ENCODE results near the gene NRG2.

Gene NRG2

GRCh38 chr5:139844472-139845145 is 198.5 kb downstream of the NRG2 start:
- in situ Hi-C loops (cut with HindIII; ENCODE audit: low sequenced_read_pairs): no loop called here

- in situ Hi-C loops (cut with HindIII; ENCODE audit: low sequenced_read_pairs): no loop called here
Measured at GRCh38 chr5:139843991-139844390, 199.1 kb downstream of the NRG2 start.

GRCh38 chr5:139842321-139842720 is 200.8 kb downstream of the NRG2 start:
- in situ Hi-C loops (cut with HindIII; ENCODE audit: low sequenced_read_pairs): no loop called here

- in situ Hi-C loops (cut with HindIII; ENCODE audit: low sequenced_read_pairs): no loop called here
Measured at GRCh38 chr5:139841549-139841948, 201.6 kb downstream of the NRG2 start.

GRCh38 chr5:139839918-139840317 is 203.2 kb downstream of the NRG2 start:
- in situ Hi-C loops (cut with HindIII; ENCODE audit: low sequenced_read_pairs): loop anchor here (5.0 kb wide), 1 partner anchor 68 kb away; no protein-coding TSS in a partner anchor

- in situ Hi-C loops (cut with HindIII; ENCODE audit: low sequenced_read_pairs): loop anchor here (5.0 kb wide), 1 partner anchor 67 kb away; no protein-coding TSS in a partner anchor
Measured at GRCh38 chr5:139839232-139839815, 203.8 kb downstream of the NRG2 start.

GRCh38 chr5:139838381-139839197 is 204.5 kb downstream of the NRG2 start:
- in situ Hi-C loops (cut with HindIII; ENCODE audit: low sequenced_read_pairs): loop anchor here (5.0 kb wide), 1 partner anchor 66 kb away; no protein-coding TSS in a partner anchor

GRCh38 chr5:139837711-139838380 is 205.3 kb downstream of the NRG2 start:
- in situ Hi-C loops (cut with HindIII; ENCODE audit: low sequenced_read_pairs): loop anchor here (5.0 kb wide), 1 partner anchor 66 kb away; no protein-coding TSS in a partner anchor

GRCh38 chr5:139836469-139837208 is 206.5 kb downstream of the NRG2 start:
- in situ Hi-C loops (cut with HindIII; ENCODE audit: low sequenced_read_pairs): loop anchor here (5.0 kb wide), 1 partner anchor 64 kb away; no protein-coding TSS in a partner anchor

- in situ Hi-C loops (cut with HindIII; ENCODE audit: low sequenced_read_pairs): loop anchor here (5.0 kb wide), 1 partner anchor 63 kb away; no protein-coding TSS in a partner anchor
Measured at GRCh38 chr5:139835656-139836055, 207.4 kb downstream of the NRG2 start.

GRCh38 chr5:139833525-139833924 is 209.6 kb downstream of the NRG2 start:
- in situ Hi-C loops (cut with HindIII; ENCODE audit: low sequenced_read_pairs): no loop called here

GRCh38 chr5:139831624-139832023 is 211.5 kb downstream of the NRG2 start:
- in situ Hi-C loops (cut with HindIII; ENCODE audit: low sequenced_read_pairs): no loop called here

- in situ Hi-C loops (cut with HindIII; ENCODE audit: low sequenced_read_pairs): no loop called here
Measured at GRCh38 chr5:139829471-139829870, 213.6 kb downstream of the NRG2 start.

GRCh38 chr5:139828207-139828895 is 214.7 kb downstream of the NRG2 start:
- in situ Hi-C loops (cut with HindIII; ENCODE audit: low sequenced_read_pairs): no loop called here

GRCh38 chr5:139825690-139826089 is 217.4 kb downstream of the NRG2 start:
- in situ Hi-C loops (cut with HindIII; ENCODE audit: low sequenced_read_pairs): no loop called here

GRCh38 chr5:139823757-139824355 is 219.2 kb downstream of the NRG2 start:
- in situ Hi-C loops (cut with HindIII; ENCODE audit: low sequenced_read_pairs): no loop called here

GRCh38 chr5:139822553-139823425 is 220.3 kb downstream of the NRG2 start:
- in situ Hi-C loops (cut with HindIII; ENCODE audit: low sequenced_read_pairs): no loop called here

All from DLD1 (cell line).